CD4-positive, alpha-beta T cell treated with Interleukin-21 for 1 hour (primary cell): ENCODE measurements around the gene TMED9.
A peak's percentile ranks its signal among the peaks of the same experiment; 100 is the strongest.

Experiments
- DNase-seq: peaks from one replicate; pipeline ENCODE4 v3.0.0-alpha.2; 2020

The TMED9 gene

GRCh38 chr5:177588413-177588909, 3.5 kb upstream of the TMED9 start:
- DNase-seq: no peak

GRCh38 chr5:177590406-177590805, 1.6 kb upstream of the TMED9 start:
- DNase-seq: no peak

- no peak for DNase-seq
Observed at GRCh38 chr5:177591690-177592009, 353 bp upstream of the TMED9 start.

GRCh38 chr5:177592905-177593304, 902 bp downstream of the TMED9 start:
- no peak for DNase-seq

- no peak for DNase-seq
Observed at GRCh38 chr5:177593511-177593910, 1.5 kb downstream of the TMED9 start.

- no peak for DNase-seq
Observed at GRCh38 chr5:177594071-177594470, 2.1 kb downstream of the TMED9 start.

GRCh38 chr5:177595026-177595585, 3.1 kb downstream of the TMED9 start:
- DNase-seq: no peak

GRCh38 chr5:177595991-177596774, 4.2 kb downstream of the TMED9 start:
- no peak for DNase-seq

- DNase-seq: no peak
Observed at GRCh38 chr5:177596775-177597238, 4.8 kb downstream of the TMED9 start.

- DNase-seq: no peak
Observed at GRCh38 chr5:177598477-177598876, 6.5 kb downstream of the TMED9 start.

GRCh38 chr5:177599731-177600507, 7.9 kb downstream of the TMED9 start, which contains the start of gene B4GALT7:
Gene B4GALT7, plus strand, starts transcription at chr5:177600132. Its CDS starts 79 bp downstream, at chr5:177600211.
- peak; percentile 81 for DNase-seq

- no peak for DNase-seq
Observed at GRCh38 chr5:177600508-177601018, 8.6 kb downstream of the TMED9 start.

GRCh38 chr5:177601126-177601525, 9.1 kb downstream of the TMED9 start:
- DNase-seq: no peak

GRCh38 chr5:177601577-177602457, 9.8 kb downstream of the TMED9 start:
- DNase-seq: no peak

- no peak for DNase-seq
Observed at GRCh38 chr5:177602458-177602830, 10.4 kb downstream of the TMED9 start.

- no peak for DNase-seq
Observed at GRCh38 chr5:177603631-177604030, 11.6 kb downstream of the TMED9 start.

GRCh38 chr5:177604116-177604521, 12.1 kb downstream of the TMED9 start:
- no peak for DNase-seq

GRCh38 chr5:177604656-177605055, 12.7 kb downstream of the TMED9 start:
- DNase-seq: no peak

- DNase-seq: no peak
Observed at GRCh38 chr5:177605078-177605477, 13.1 kb downstream of the TMED9 start.

GRCh38 chr5:177605667-177606066, 13.7 kb downstream of the TMED9 start:
- no peak for DNase-seq

GRCh38 chr5:177606071-177607051, 14.4 kb downstream of the TMED9 start:
- no peak for DNase-seq
